Activated naive CD4-positive, alpha-beta T cell treated with anti-CD3 and anti-CD28 coated beads for 36 hours (primary cell): ENCODE measurements around the gene MAP4K5. TPM values are rescaled to one million over a fixed set of nuclear protein-coding genes. Genes with fewer than 3 reads are reported as not detected.
A peak's percentile ranks its signal among the peaks of the same experiment; 100 is the strongest.
"Not testable (repeated sequence)": the region's sequence is repeated elsewhere in the genome, so short reads cannot be mapped to it uniquely, and the experiment has no call there.

Experiments used
- CTCF ChIA-PET: fragments of 350-600 bp; sonication (Branson Sonifier 250); formaldehyde crosslinking; loops from one replicate; lab custom pipeline; 2021; ENCODE audit warnings: antibody characterized with exemption; lab: Charles Lee
- DNase-seq: peaks from one replicate; pipeline ENCODE4 v3.0.0-alpha.2; 2020
- H3K27ac Mint-ChIP-seq: one replicate; pipeline ENCODE4 v1.8.0; 2021; ENCODE audit warnings: mild to moderate bottlenecking, mixed read lengths
- H3K27me3 Mint-ChIP-seq: one replicate; pipeline ENCODE4 v1.8.0; 2021; ENCODE audit warnings: low read depth, mixed read lengths
- H3K36me3 Mint-ChIP-seq: one replicate; pipeline ENCODE4 v1.8.0; 2021; ENCODE audit warnings: low read depth, mixed read lengths
- H3K4me1 Mint-ChIP-seq: one replicate; pipeline ENCODE4 v1.8.0; 2021; ENCODE audit warnings: low read depth, mixed read lengths
- H3K4me3 Mint-ChIP-seq: one replicate; pipeline ENCODE4 v1.8.0; 2021; ENCODE audit warnings: mild to moderate bottlenecking, moderate library complexity, mixed read lengths
- H3K9me3 Mint-ChIP-seq: one replicate; pipeline ENCODE4 v1.8.0; 2021; ENCODE audit warnings: mixed read lengths
- intact Hi-C: fragments of 100-400 bp; cut with micrococcal nuclease; formaldehyde crosslinking; loops from one replicate; pipeline ENCODE4 v1.15.1; 2023
- total RNA-seq, 2 experiments: library from RNA; stranded (reverse); gene quantifications; one replicate each; pipeline ENCODE4 v1.2.3, GENCODE V29; 2021

Gene MAP4K5
- total RNA-seq, 2 experiments from 2014 or later, result 10.2 to 11.2 TPM

DNA sequence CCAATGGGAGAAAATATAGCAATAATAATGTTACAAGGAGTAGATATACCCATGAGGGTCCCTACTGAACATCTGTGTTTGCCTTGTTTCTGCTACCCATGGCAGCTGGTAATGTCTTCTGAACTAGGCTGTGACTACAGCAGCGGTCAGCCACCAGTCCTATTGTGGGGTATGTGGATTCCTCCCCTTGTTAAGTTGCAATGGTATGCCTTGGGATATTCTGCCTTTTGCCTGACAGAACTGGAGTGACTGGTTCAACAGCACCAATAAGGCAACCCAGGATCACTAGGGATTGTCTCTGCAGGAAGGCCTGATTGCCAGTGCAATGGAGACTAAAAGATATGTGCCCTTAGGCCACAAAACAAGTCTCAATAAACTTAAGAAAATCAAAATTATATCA is 17.9 kb upstream of the MAP4K5 start:
- no peak overlapping the region for H3K27ac Mint-ChIP-seq
- H3K4me1 Mint-ChIP-seq, result no peaks in the 10 kb centered on the region
- peaks cover 27% of the 10 kb centered on the region for H3K9me3 Mint-ChIP-seq
- intact Hi-C loops, result no loop called here
- CTCF ChIA-PET, result interaction anchor here (1.1 to 1.2 kb wide), 2 partner anchors 9 to 310 kb away, joined by 3 to 4 read pairs; no protein-coding TSS in a partner anchor
- H3K27me3 Mint-ChIP-seq, result peaks cover 25% of the 10 kb centered on the region
- H3K36me3 Mint-ChIP-seq, result no peaks in the 10 kb centered on the region
- no peak overlapping the region for H3K4me3 Mint-ChIP-seq
- DNase-seq, result no peak

DNA sequence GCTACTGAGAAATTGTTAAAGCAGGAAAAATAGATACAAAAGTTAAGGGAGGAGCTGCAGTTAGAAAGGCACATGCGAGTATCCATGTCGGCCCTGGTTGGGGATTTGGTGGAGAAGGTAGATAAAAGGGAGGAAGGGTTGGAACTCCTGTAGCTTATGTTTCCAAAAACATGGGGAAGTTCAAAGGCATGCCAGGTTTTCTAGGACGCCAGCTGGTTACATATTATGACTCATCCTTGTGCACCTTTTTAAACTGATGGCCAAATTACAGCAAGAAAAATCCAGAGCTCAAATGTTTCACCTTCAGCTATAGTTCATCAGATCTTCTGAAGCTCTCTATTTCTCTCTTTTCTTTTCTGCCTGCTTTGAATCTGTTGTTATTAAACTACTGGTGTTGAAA is 13.2 kb upstream of the MAP4K5 start:
- Mint-ChIP-seq H3K27me3 (peaks cover 3% of the 10 kb centered on the region), H3K9me3 (peaks cover 4% of the 10 kb centered on the region), H3K4me1 (peaks cover 8% of the 10 kb centered on the region), H3K4me3 (no peak overlapping the region), H3K36me3 (no peaks in the 10 kb centered on the region), H3K27ac (no peak overlapping the region)
- DNase-seq, result no peak
- CTCF ChIA-PET, result interaction anchor here (1.1 to 1.9 kb wide), 2 partner anchors 228 to 315 kb away, joined by 4 to 5 read pairs; no protein-coding TSS in a partner anchor
- intact Hi-C loops, result no loop called here

- peaks cover 8% of the 10 kb centered on the region for H3K4me1 Mint-ChIP-seq
- no peak overlapping the region for H3K27ac Mint-ChIP-seq
- no peaks in the 10 kb centered on the region for H3K36me3 Mint-ChIP-seq
- CTCF ChIA-PET, result interaction anchor here (0.8 to 1.9 kb wide), 3 partner anchors 229 to 315 kb away, joined by 4 to 5 read pairs (median 4); no protein-coding TSS in a partner anchor
- no peak for DNase-seq
- intact Hi-C loops, result no loop called here
- no peak overlapping the region for H3K4me3 Mint-ChIP-seq
- H3K27me3 Mint-ChIP-seq, result peaks cover 3% of the 10 kb centered on the region
- H3K9me3 Mint-ChIP-seq, result peaks cover 2% of the 10 kb centered on the region
Observed at GRCh38 chr14:50544911-50545310, 12.5 kb upstream of the MAP4K5 start.

DNA sequence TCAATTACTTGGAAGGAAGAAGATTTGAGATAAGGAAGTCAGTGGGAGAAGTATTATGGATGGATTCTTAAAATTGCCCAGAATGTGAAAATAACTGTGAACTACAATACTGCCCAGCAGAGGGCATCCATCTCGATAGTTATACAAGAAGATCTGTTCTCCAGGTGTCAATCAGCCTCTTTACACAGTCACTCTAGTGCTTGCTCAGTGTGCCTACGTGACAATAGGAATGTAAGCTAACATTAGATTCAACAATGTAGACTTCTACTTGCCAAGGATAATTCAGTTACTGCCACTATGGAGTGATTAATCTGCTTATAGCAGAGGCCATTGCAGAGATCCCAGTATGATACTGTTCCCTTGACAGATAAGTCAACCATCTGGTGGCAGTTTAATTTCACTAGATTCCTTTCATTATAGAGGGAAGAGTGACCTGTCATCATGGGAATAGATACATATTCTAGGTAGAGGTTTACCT is 10.6 kb upstream of the MAP4K5 start:
- intact Hi-C loops, result loop anchor here (1.0 kb wide), 3 partner anchors 230 to 317 kb away; no protein-coding TSS in a partner anchor
- peak; percentile 54 for DNase-seq
- H3K4me3 Mint-ChIP-seq, result no peak overlapping the region
- CTCF ChIA-PET, result interaction anchor here (0.6 to 2.0 kb wide), 23 partner anchors 11 to 323 kb away, joined by 3 to 25 read pairs (median 3); partner anchors contain the start of gene ATL1
- H3K36me3 Mint-ChIP-seq, result no peaks in the 10 kb centered on the region
- H3K27ac Mint-ChIP-seq, result no peak overlapping the region
- H3K9me3 Mint-ChIP-seq, result peaks cover 2% of the 10 kb centered on the region
- no peaks in the 10 kb centered on the region for H3K27me3 Mint-ChIP-seq
- peaks cover 8% of the 10 kb centered on the region for H3K4me1 Mint-ChIP-seq

- CTCF ChIA-PET, result interaction anchor here (0.6 to 5.5 kb wide), 9 partner anchors 220 to 319 kb away, joined by 3 to 26 read pairs (median 5); no protein-coding TSS in a partner anchor
- peaks cover 8% of the 10 kb centered on the region for H3K4me1 Mint-ChIP-seq
- H3K27ac Mint-ChIP-seq, result no peak overlapping the region
- H3K36me3 Mint-ChIP-seq, result peaks cover 3% of the 10 kb centered on the region
- H3K9me3 Mint-ChIP-seq, result peaks cover 10% of the 10 kb centered on the region
- intact Hi-C loops, result no loop called here
- H3K27me3 Mint-ChIP-seq, result no peaks in the 10 kb centered on the region
- no peak overlapping the region for H3K4me3 Mint-ChIP-seq
- DNase-seq, result no peak
Observed at GRCh38 chr14:50541159-50541567, 8.8 kb upstream of the MAP4K5 start.

DNA sequence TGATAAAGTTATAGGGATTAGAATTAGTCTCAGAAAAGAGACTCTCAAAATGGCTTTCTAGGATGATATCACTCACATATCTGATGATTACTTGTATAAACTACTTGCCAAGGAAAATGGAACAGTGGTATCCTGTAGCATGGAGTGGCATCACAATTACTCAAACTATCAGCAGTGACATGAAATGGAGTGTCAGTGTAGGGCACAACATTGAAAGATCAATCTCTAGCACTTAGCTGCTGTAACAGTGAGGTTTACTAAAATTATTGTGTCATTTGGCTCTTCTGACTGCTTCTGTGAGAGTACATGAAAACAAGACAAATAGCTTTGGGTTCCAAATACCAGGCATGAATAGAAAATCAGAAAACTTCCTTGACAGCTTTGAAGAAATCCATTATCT is 6.7 kb upstream of the MAP4K5 start:
- intact Hi-C loops, result no loop called here
- no peak overlapping the region for H3K27ac Mint-ChIP-seq
- DNase-seq, result no peak
- peaks cover 8% of the 10 kb centered on the region for H3K4me1 Mint-ChIP-seq
- no peak overlapping the region for H3K4me3 Mint-ChIP-seq
- no peaks in the 10 kb centered on the region for H3K27me3 Mint-ChIP-seq
- H3K9me3 Mint-ChIP-seq, result peaks cover 10% of the 10 kb centered on the region
- peaks cover 3% of the 10 kb centered on the region for H3K36me3 Mint-ChIP-seq
- CTCF ChIA-PET, result interaction anchor here (0.5 to 5.5 kb wide), 7 partner anchors 175 to 381 kb away, joined by 3 to 26 read pairs (median 3); partner anchors contain the start of genes DMAC2L and L2HGDH

GRCh38 chr14:50538034-50538433 is 5.7 kb upstream of the MAP4K5 start:
- CTCF ChIA-PET, result interaction anchor here (0.8 to 5.5 kb wide), 4 partner anchors 217 to 322 kb away, joined by 3 to 26 read pairs (median 9); partner anchors contain the start of genes DMAC2L and L2HGDH
- H3K4me1 Mint-ChIP-seq, result peaks cover 12% of the 10 kb centered on the region
- H3K4me3 Mint-ChIP-seq, H3K27ac Mint-ChIP-seq, intact Hi-C loops, H3K36me3 Mint-ChIP-seq, DNase-seq, H3K9me3 Mint-ChIP-seq, H3K27me3 Mint-ChIP-seq: not testable (repeated sequence)

DNA sequence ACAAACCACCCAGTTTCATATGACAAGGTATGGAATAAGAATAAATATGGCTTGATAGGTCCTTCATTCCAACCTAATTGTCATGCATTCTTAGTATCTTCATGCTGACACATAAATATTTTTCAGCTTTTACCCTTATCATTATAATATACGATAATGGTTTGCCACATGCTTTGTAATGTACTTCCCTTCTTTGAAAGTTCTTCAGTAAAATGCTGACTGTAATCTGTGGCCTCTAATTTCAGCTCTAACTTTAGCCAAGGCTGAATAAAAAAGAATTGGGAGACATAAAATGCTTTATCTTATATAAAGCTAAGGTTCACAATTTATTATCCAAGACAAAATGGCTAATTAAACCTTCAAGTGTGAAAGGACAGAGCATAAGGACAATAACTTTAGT is 2.6 kb upstream of the MAP4K5 start:
- H3K27ac Mint-ChIP-seq, result no peak overlapping the region
- intact Hi-C loops, result loop anchor here (5.0 kb wide), 1 partner anchor 132 kb away; the partner anchor contains the start of gene SAV1
- peaks cover 3% of the 10 kb centered on the region for H3K36me3 Mint-ChIP-seq
- no peaks in the 10 kb centered on the region for H3K27me3 Mint-ChIP-seq
- CTCF ChIA-PET, result interaction anchor here (1.5 kb wide), 1 partner anchor 218 kb away, joined by 5 read pairs; no protein-coding TSS in a partner anchor
- no peak for DNase-seq
- H3K4me1 Mint-ChIP-seq, result peaks cover 26% of the 10 kb centered on the region
- no peak overlapping the region for H3K4me3 Mint-ChIP-seq
- H3K9me3 Mint-ChIP-seq, result peaks cover 10% of the 10 kb centered on the region

GRCh38 chr14:50534416-50534815 is 2.0 kb upstream of the MAP4K5 start:
- Mint-ChIP-seq H3K27ac (no peak overlapping the region), H3K9me3 (peaks cover 10% of the 10 kb centered on the region), H3K27me3 (no peaks in the 10 kb centered on the region), H3K4me3 (no peak overlapping the region), H3K4me1 (peaks cover 32% of the 10 kb centered on the region), H3K36me3 (peaks cover 3% of the 10 kb centered on the region)
- CTCF ChIA-PET, result no interaction called here
- intact Hi-C loops, result loop anchor here (5.0 kb wide), 1 partner anchor 133 kb away; the partner anchor contains the start of gene SAV1
- no peak for DNase-seq

- CTCF ChIA-PET, result no interaction called here
- Mint-ChIP-seq H3K9me3 (peaks cover 10% of the 10 kb centered on the region), H3K4me1 (peaks cover 38% of the 10 kb centered on the region), H3K36me3 (peaks cover 3% of the 10 kb centered on the region), H3K27me3 (no peaks in the 10 kb centered on the region), H3K4me3 (no peak overlapping the region), H3K27ac (no peak overlapping the region)
- DNase-seq, result no peak
- intact Hi-C loops, result loop anchor here (2.0 to 5.0 kb wide), 2 partner anchors 133 to 681 kb away; partner anchors contain the start of genes NEMF and SAV1
Observed at GRCh38 chr14:50533806-50534205, 1.4 kb upstream of the MAP4K5 start.

GRCh38 chr14:50533241-50533705 is 904 bp upstream of the MAP4K5 start:
- peak overlapping the region; percentile 85 for H3K4me3 Mint-ChIP-seq
- peaks cover 41% of the 10 kb centered on the region for H3K4me1 Mint-ChIP-seq
- H3K9me3 Mint-ChIP-seq, result peaks cover 10% of the 10 kb centered on the region
- no peaks in the 10 kb centered on the region for H3K27me3 Mint-ChIP-seq
- H3K36me3 Mint-ChIP-seq, result peaks cover 3% of the 10 kb centered on the region
- intact Hi-C loops, result loop anchor here (2.0 to 5.0 kb wide), 2 partner anchors 134 to 680 kb away; partner anchors contain the start of genes NEMF and SAV1
- CTCF ChIA-PET, result interaction anchor here (1.2 to 2.3 kb wide), 2 partner anchors 9 to 221 kb away, joined by 5 to 13 read pairs; partner anchors contain the start of genes DMAC2L and L2HGDH
- DNase-seq, result no peak
- H3K27ac Mint-ChIP-seq, result no peak overlapping the region
